Measurements from ENCODE around the gene ANXA2R. TPM values are rescaled to one million over a fixed set of nuclear protein-coding genes. Genes with fewer than 3 reads are reported as not detected.
"Not testable (repeated sequence)": the region's sequence is repeated elsewhere in the genome, so short reads cannot be mapped to it uniquely, and the experiment has no call there.

ANXA2R gene
- total RNA-seq, 1 donor from 2014 or later: 0.34 TPM

- peak overlapping the region; percentile 99 for H3K4me3 Mint-ChIP-seq
- DNase-seq (ENCODE audit: extremely low spot score, unreplicated experiment): peak; percentile 81
- peaks cover 12% of the 10 kb centered on the region for H3K36me3 Mint-ChIP-seq
- no peaks in the 10 kb centered on the region for H3K9me3 Mint-ChIP-seq
- H3K27ac Mint-ChIP-seq: peak overlapping the region; percentile 97
- peaks cover 20% of the 10 kb centered on the region for H3K4me1 Mint-ChIP-seq (ENCODE audit: unreplicated experiment)
- TF ChIP-seq, protein P1, sequence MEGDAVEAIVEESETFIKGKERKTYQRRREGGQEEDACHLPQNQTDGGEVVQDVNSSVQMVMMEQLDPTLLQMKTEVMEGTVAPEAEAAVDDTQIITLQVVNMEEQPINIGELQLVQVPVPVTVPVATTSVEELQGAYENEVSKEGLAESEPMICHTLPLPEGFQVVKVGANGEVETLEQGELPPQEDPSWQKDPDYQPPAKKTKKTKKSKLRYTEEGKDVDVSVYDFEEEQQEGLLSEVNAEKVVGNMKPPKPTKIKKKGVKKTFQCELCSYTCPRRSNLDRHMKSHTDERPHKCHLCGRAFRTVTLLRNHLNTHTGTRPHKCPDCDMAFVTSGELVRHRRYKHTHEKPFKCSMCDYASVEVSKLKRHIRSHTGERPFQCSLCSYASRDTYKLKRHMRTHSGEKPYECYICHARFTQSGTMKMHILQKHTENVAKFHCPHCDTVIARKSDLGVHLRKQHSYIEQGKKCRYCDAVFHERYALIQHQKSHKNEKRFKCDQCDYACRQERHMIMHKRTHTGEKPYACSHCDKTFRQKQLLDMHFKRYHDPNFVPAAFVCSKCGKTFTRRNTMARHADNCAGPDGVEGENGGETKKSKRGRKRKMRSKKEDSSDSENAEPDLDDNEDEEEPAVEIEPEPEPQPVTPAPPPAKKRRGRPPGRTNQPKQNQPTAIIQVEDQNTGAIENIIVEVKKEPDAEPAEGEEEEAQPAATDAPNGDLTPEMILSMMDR (conservative IDR thresholded peaks at IDR 0.05): no peak
- H3K27me3 Mint-ChIP-seq: no peaks in the 10 kb centered on the region
Measured at GRCh38 chr5:43066799-43067741, 27.0 kb upstream of the ANXA2R start.

- TF ChIP-seq, protein P1 (conservative IDR thresholded peaks at IDR 0.05): no peak
- no peaks in the 10 kb centered on the region for H3K9me3 Mint-ChIP-seq
- peak overlapping the region; percentile 99 for H3K4me3 Mint-ChIP-seq
- peaks cover 20% of the 10 kb centered on the region for H3K4me1 Mint-ChIP-seq (ENCODE audit: unreplicated experiment)
- H3K27me3 Mint-ChIP-seq: no peaks in the 10 kb centered on the region
- peak overlapping the region; percentile 97 for H3K27ac Mint-ChIP-seq
- H3K36me3 Mint-ChIP-seq: peaks cover 12% of the 10 kb centered on the region
- peak; percentile 80 for DNase-seq (ENCODE audit: extremely low spot score, unreplicated experiment)
Measured at GRCh38 chr5:43065948-43066798, 26.1 kb upstream of the ANXA2R start.

DNA sequence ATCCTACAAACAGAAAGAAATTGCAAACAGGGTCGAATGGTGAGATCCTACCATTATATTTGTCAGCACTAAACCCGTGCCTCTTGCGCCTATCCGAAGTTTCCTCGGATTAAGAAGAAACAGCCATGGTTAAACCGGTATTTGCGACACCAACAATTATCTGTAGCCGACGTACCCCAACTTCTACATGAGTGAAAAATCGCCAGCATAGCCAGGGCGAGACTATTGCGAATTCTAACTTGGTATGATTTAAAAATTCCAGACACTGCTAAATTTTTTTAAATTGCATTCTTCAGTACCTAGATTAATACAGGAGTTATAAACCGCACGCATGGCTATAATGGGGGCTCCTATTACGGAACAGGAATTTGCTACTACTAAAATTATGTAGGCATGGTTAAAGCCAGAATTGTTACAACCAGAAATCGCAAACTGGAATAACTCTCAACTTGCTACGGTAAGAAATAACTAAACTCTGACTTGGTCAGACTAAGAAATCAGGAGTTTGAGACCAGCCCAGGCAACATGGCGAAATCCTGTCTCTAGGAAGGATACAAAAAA, 25.3 kb upstream of the ANXA2R start:
- no peak for DNase-seq (ENCODE audit: extremely low spot score, unreplicated experiment)
- Mint-ChIP-seq H3K27ac (peak overlapping the region; percentile 97), H3K36me3 (peaks cover 6% of the 10 kb centered on the region), H3K4me3 (peak overlapping the region; percentile 99), H3K9me3 (no peaks in the 10 kb centered on the region), H3K27me3 (no peaks in the 10 kb centered on the region), H3K4me1 (ENCODE audit: unreplicated experiment) (peaks cover 16% of the 10 kb centered on the region)
- TF ChIP-seq, protein P1 (conservative IDR thresholded peaks at IDR 0.05): no peak

- no peak for DNase-seq (ENCODE audit: extremely low spot score, unreplicated experiment)
- peaks cover 13% of the 10 kb centered on the region for H3K4me1 Mint-ChIP-seq (ENCODE audit: unreplicated experiment)
- TF ChIP-seq, protein P1 (conservative IDR thresholded peaks at IDR 0.05): no peak
- no peak overlapping the region for H3K4me3 Mint-ChIP-seq
- peak overlapping the region; percentile 97 for H3K27ac Mint-ChIP-seq
- H3K27me3 Mint-ChIP-seq: no peaks in the 10 kb centered on the region
- peaks cover 4% of the 10 kb centered on the region for H3K36me3 Mint-ChIP-seq
- no peaks in the 10 kb centered on the region for H3K9me3 Mint-ChIP-seq
Measured at GRCh38 chr5:43063721-43064171, 23.6 kb upstream of the ANXA2R start.

DNA sequence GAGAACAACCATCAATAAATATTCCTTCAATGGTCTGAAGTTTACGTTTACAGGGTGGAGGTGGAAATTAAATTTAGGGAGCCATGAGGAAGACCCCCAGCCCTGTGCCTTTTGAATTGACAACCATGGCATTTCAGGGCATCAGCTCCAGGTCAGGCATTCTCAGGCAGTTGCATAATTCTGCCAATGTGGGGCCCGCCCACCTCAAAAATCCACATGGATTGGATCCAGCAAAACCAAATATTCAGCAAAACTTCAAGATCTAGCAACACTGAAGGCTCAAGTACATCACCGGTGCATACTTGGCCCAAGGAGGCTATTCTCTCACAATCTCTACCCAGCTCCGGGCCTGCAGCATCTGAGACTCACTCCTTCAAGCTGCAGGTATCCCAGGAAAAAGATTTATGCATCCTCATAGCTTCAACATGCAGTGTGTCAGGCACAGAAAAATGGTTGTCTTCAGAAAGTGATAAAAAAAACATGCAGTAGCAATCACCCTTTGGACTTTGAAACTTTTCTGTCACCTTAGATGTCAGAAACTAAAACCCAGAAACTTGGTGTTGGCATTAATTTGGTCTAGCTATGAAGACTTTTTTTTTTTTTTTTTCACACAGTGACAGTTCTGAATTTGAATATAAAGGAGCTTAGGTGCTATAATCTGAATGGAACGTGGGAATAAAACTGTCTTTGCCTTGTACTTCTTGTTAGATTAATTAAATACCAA, 21.4 kb upstream of the ANXA2R start:
- Mint-ChIP-seq H3K27ac (no peak overlapping the region), H3K27me3 (no peaks in the 10 kb centered on the region), H3K9me3 (no peaks in the 10 kb centered on the region), H3K4me1 (ENCODE audit: unreplicated experiment) (no peaks in the 10 kb centered on the region), H3K4me3 (no peak overlapping the region), H3K36me3 (no peaks in the 10 kb centered on the region)
- TF ChIP-seq, protein P1 (conservative IDR thresholded peaks at IDR 0.05): no peak
- DNase-seq (ENCODE audit: extremely low spot score, unreplicated experiment): no peak

GRCh38 chr5:43060020-43060419, 19.9 kb upstream of the ANXA2R start:
- not testable (repeated sequence) for H3K4me3 Mint-ChIP-seq; H3K27me3 Mint-ChIP-seq; H3K27ac Mint-ChIP-seq; H3K9me3 Mint-ChIP-seq; DNase-seq (ENCODE audit: extremely low spot score, unreplicated experiment); H3K36me3 Mint-ChIP-seq; H3K4me1 Mint-ChIP-seq (ENCODE audit: unreplicated experiment)

DNA sequence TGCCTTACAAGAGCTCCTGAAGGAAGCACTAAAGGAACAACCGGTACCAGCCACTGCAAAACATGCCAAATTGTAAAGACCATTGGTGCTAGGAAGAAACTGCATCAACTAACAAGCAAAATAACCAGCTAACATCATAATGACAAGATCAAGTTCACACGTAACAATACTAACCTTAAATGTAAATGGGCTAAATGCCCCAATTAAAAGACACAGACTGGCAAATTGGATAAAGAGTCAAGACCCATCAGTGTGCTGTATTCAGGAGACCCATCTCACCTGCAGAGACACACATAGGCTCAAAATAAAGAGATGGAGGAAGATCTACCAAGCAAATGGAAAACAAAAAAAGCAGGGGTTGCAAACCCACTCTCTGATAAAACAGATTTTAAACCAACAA, 15.0 kb upstream of the ANXA2R start:
- H3K4me1 Mint-ChIP-seq (ENCODE audit: unreplicated experiment); H3K4me3 Mint-ChIP-seq; H3K36me3 Mint-ChIP-seq; H3K9me3 Mint-ChIP-seq; H3K27me3 Mint-ChIP-seq; H3K27ac Mint-ChIP-seq; DNase-seq (ENCODE audit: extremely low spot score, unreplicated experiment): not testable (repeated sequence)

All from type B pancreatic cell (in vitro differentiated cells).